ENCODE data around the gene BET1.

- no peak for TF ChIP-seq POLR2A (IDR thresholded peaks at IDR 0.05)
- no peak for TF ChIP-seq CTCF (IDR thresholded peaks at IDR 0.05)
- TF ChIP-seq EP300 (IDR thresholded peaks at IDR 0.05): no peak
Observed at GRCh38 chr7:93948106-93948505, 56.0 kb downstream of the BET1 start.

Data from suprapubic skin (tissue), 3 donors.